Putamen (tissue), 1 donor: Measurements from ENCODE around the gene SAT1.

Experiments
- DNase-seq: peaks from one replicate; pipeline ENCODE4 v3.0.0-alpha.2; 2016; ENCODE audit warnings: low spot score

The SAT1 gene

GRCh38 chrX:23776363-23776762 lies 6.6 kb upstream of the SAT1 start:
- no peak for DNase-seq

GRCh38 chrX:23779025-23779424 lies 3.9 kb upstream of the SAT1 start:
- no peak for DNase-seq

- DNase-seq, result no peak
Measured at GRCh38 chrX:23782455-23782854, 518 bp upstream of the SAT1 start.

GRCh38 chrX:23783589-23784469 lies 856 bp downstream of the SAT1 start:
- no peak for DNase-seq

- DNase-seq, result no peak
Measured at GRCh38 chrX:23784470-23785331, 1.7 kb downstream of the SAT1 start.

GRCh38 chrX:23785580-23785979 lies 2.6 kb downstream of the SAT1 start:
- no peak for DNase-seq

- DNase-seq, result no peak
Measured at GRCh38 chrX:23786268-23786815, 3.4 kb downstream of the SAT1 start.

- DNase-seq, result no peak
Measured at GRCh38 chrX:23787745-23788118, 4.8 kb downstream of the SAT1 start.

GRCh38 chrX:23788521-23788920 lies 5.5 kb downstream of the SAT1 start:
- no peak for DNase-seq

- DNase-seq, result no peak
Measured at GRCh38 chrX:23788946-23789345, 6.0 kb downstream of the SAT1 start.

GRCh38 chrX:23789386-23790154 lies 6.6 kb downstream of the SAT1 start:
- no peak for DNase-seq

- DNase-seq, result no peak
Measured at GRCh38 chrX:23790155-23790497, 7.2 kb downstream of the SAT1 start.

GRCh38 chrX:23792861-23793553 lies 10.0 kb downstream of the SAT1 start:
- no peak for DNase-seq

GRCh38 chrX:23795221-23795620 lies 12.2 kb downstream of the SAT1 start:
- DNase-seq, result no peak

- no peak for DNase-seq
Measured at GRCh38 chrX:23797371-23798128, 14.6 kb downstream of the SAT1 start.

GRCh38 chrX:23799469-23800065 lies 16.6 kb downstream of the SAT1 start:
- DNase-seq, result no peak

- DNase-seq, result no peak
Measured at GRCh38 chrX:23802431-23802830, 19.5 kb downstream of the SAT1 start.

GRCh38 chrX:23803931-23804381 lies 21.0 kb downstream of the SAT1 start:
- no peak for DNase-seq

- DNase-seq, result no peak
Measured at GRCh38 chrX:23804578-23804977, 21.6 kb downstream of the SAT1 start.

GRCh38 chrX:23805389-23805788 lies 22.4 kb downstream of the SAT1 start:
- DNase-seq, result no peak
